ENCODE data around the gene CPXM2. TPM values are rescaled to one million over a fixed set of nuclear protein-coding genes. Genes with fewer than 3 reads are reported as not detected.

CPXM2 gene
- total and polyA plus RNA-seq, 2 experiments from 2014 or later, result 3.7 to 4.9 TPM

GRCh38 chr10:123858077-123858681 is 33.4 kb downstream of the CPXM2 start:
- DNase-seq (ENCODE audit: low spot score), result peak; percentile 73
- Histone ChIP-seq H3K4me1 (ENCODE audit: insufficient read depth) (peaks cover 12% of the 10 kb centered on the region), H4K20me1 (ENCODE audit: insufficient read depth, poor library complexity, severe bottlenecking) (no peaks in the 10 kb centered on the region), H3K36me3 (replicated peaks; ENCODE audit: insufficient read depth, low read depth) (no peaks in the 10 kb centered on the region), H3K9me2 (replicated peaks; ENCODE audit: insufficient read depth) (no peaks in the 10 kb centered on the region), H3K4me2 (no peak overlapping the region), H3K9me3 (ENCODE audit: low read depth) (no peaks in the 10 kb centered on the region), H2AFZ (no peak overlapping the region), H3K4me3 (no peak overlapping the region), H3K27ac (peak overlapping the region; percentile 84), H3K79me2 (no peaks in the 10 kb centered on the region), H3K27me3 (no peaks in the 10 kb centered on the region)
- 52% methylated on average over 9 of the region's 9 CpGs for WGBS (ENCODE audit: low lambda C conversion rate, missing lambda C conversion rate)
- TF ChIP-seq, protein P1, sequence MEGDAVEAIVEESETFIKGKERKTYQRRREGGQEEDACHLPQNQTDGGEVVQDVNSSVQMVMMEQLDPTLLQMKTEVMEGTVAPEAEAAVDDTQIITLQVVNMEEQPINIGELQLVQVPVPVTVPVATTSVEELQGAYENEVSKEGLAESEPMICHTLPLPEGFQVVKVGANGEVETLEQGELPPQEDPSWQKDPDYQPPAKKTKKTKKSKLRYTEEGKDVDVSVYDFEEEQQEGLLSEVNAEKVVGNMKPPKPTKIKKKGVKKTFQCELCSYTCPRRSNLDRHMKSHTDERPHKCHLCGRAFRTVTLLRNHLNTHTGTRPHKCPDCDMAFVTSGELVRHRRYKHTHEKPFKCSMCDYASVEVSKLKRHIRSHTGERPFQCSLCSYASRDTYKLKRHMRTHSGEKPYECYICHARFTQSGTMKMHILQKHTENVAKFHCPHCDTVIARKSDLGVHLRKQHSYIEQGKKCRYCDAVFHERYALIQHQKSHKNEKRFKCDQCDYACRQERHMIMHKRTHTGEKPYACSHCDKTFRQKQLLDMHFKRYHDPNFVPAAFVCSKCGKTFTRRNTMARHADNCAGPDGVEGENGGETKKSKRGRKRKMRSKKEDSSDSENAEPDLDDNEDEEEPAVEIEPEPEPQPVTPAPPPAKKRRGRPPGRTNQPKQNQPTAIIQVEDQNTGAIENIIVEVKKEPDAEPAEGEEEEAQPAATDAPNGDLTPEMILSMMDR (IDR thresholded peaks at IDR 0.05; ENCODE audit: poor library complexity), result no peak
- no peak for TF ChIP-seq EZH2phosphoT487 (IDR thresholded peaks at IDR 0.05; ENCODE audit: low read depth, severe bottlenecking, unreplicated experiment)
- no peak for TF ChIP-seq EZH2 (IDR thresholded peaks at IDR 0.05; ENCODE audit: borderline replicate concordance)

DNA sequence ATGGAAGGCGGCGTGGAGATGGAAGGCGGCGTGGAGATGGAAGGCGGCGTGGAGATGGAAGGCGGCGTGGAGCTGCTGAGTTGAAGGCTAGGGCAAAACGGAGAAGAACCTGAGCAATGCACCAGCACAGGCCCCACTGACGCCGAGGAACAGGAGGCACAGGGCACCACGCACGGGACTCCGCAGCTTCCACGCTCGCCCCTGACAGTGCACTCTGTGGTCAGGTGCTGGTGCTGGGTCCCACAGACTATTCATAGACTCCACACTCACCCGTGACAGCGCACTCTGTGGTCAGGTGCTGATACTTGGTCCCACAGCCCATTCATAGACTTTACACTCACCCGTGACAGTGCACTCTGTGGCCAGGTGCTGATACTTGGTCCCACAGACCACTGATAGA is 34.0 kb downstream of the CPXM2 start:
- Histone ChIP-seq H3K9me3 (ENCODE audit: low read depth) (no peaks in the 10 kb centered on the region), H3K4me3 (no peak overlapping the region), H3K79me2 (no peaks in the 10 kb centered on the region), H4K20me1 (ENCODE audit: insufficient read depth, poor library complexity, severe bottlenecking) (no peaks in the 10 kb centered on the region), H2AFZ (no peak overlapping the region), H3K27me3 (no peaks in the 10 kb centered on the region), H3K4me1 (ENCODE audit: insufficient read depth) (peaks cover 12% of the 10 kb centered on the region), H3K4me2 (no peak overlapping the region), H3K27ac (peak overlapping the region; percentile 84), H3K9me2 (replicated peaks; ENCODE audit: insufficient read depth) (no peaks in the 10 kb centered on the region), H3K36me3 (replicated peaks; ENCODE audit: insufficient read depth, low read depth) (no peaks in the 10 kb centered on the region)
- DNase-seq (ENCODE audit: low spot score), result no peak
- TF ChIP-seq EZH2 (IDR thresholded peaks at IDR 0.05; ENCODE audit: borderline replicate concordance) (no peak), EZH2phosphoT487 (IDR thresholded peaks at IDR 0.05; ENCODE audit: low read depth, severe bottlenecking, unreplicated experiment) (no peak)
- TF ChIP-seq, protein P1 (IDR thresholded peaks at IDR 0.05; ENCODE audit: poor library complexity), result no peak
- WGBS (ENCODE audit: low lambda C conversion rate, missing lambda C conversion rate), result 97% methylated on average over 18 of the region's 19 CpGs

- Histone ChIP-seq H3K36me3 (replicated peaks; ENCODE audit: insufficient read depth, low read depth) (no peaks in the 10 kb centered on the region), H3K27ac (no peak overlapping the region), H3K4me2 (no peak overlapping the region), H3K79me2 (no peaks in the 10 kb centered on the region), H3K4me1 (ENCODE audit: insufficient read depth) (peaks cover 12% of the 10 kb centered on the region), H3K9me3 (ENCODE audit: low read depth) (no peaks in the 10 kb centered on the region), H3K4me3 (no peak overlapping the region), H2AFZ (no peak overlapping the region), H3K27me3 (no peaks in the 10 kb centered on the region), H4K20me1 (ENCODE audit: insufficient read depth, poor library complexity, severe bottlenecking) (no peaks in the 10 kb centered on the region), H3K9me2 (replicated peaks; ENCODE audit: insufficient read depth) (no peaks in the 10 kb centered on the region)
- WGBS (ENCODE audit: low lambda C conversion rate, missing lambda C conversion rate), result 65% methylated on average over 7 of the region's 7 CpGs
- no peak for DNase-seq (ENCODE audit: low spot score)
- TF ChIP-seq EZH2 (IDR thresholded peaks at IDR 0.05; ENCODE audit: borderline replicate concordance) (no peak), EZH2phosphoT487 (IDR thresholded peaks at IDR 0.05; ENCODE audit: low read depth, severe bottlenecking, unreplicated experiment) (no peak)
- TF ChIP-seq, protein P1 (IDR thresholded peaks at IDR 0.05; ENCODE audit: poor library complexity), result no peak
Measured at GRCh38 chr10:123855008-123855684, 36.5 kb downstream of the CPXM2 start.
